ENCODE measurements around the gene JAK1.

Gene JAK1

DNA sequence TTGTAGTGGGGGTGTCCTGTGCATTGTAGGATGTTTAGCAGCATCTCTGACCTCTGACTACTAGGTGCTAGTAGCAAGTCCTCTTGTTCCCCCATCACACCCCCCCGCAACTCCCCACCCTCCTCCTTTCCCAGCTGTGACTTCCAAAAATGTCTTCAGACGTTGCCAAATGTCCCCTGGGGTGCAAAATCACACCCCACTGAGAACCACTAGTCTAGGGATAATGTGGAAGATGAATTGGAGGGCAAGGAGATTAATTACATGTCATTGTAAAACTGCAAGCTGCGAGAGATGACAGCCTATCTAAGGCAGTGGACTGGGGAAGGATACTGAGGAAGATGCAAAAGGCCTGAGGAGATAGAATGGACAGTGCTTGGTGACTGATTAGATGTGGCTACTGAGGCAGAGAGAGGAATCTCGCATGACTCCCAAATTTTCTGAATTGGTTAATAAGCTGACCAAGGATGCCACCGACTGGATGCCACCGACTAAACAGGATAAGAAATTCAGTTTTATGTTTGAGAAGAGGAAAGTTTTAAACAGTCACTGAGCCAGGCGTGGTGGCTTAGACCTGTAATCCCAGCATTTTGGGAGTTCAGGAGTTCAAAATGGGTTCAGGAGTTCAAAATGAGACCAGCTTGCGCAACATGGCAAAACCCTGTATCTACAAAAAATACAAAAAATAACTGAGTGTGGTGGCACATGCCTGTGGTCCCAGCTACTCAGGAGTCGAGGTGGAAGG lies 3.1 kb upstream of the JAK1 start:
- 0 out of 2 replicates have a peak, but pooled peaks have one; percentile 8 for TF ChIP-seq CTCF (IDR thresholded peaks at IDR 0.05; ENCODE audit: control insufficient read depth, extremely low read depth, insufficient read depth)
- no peak for DNase-seq (ENCODE audit: low read depth)

GRCh38 chr1:64967381-64967780 lies 1.0 kb upstream of the JAK1 start:
- TF ChIP-seq CTCF (IDR thresholded peaks at IDR 0.05; ENCODE audit: control insufficient read depth, extremely low read depth, insufficient read depth) = no peak
- H3K4me3 ChIP-seq (ENCODE audit: low read depth, low read length) = no peak overlapping the region
- DNase-seq (ENCODE audit: low read depth) = no peak

More for the DNA sequence above, 3.1 kb upstream of the JAK1 start:
- no peak overlapping the region for H3K4me3 ChIP-seq (ENCODE audit: low read depth, low read length)

DNA sequence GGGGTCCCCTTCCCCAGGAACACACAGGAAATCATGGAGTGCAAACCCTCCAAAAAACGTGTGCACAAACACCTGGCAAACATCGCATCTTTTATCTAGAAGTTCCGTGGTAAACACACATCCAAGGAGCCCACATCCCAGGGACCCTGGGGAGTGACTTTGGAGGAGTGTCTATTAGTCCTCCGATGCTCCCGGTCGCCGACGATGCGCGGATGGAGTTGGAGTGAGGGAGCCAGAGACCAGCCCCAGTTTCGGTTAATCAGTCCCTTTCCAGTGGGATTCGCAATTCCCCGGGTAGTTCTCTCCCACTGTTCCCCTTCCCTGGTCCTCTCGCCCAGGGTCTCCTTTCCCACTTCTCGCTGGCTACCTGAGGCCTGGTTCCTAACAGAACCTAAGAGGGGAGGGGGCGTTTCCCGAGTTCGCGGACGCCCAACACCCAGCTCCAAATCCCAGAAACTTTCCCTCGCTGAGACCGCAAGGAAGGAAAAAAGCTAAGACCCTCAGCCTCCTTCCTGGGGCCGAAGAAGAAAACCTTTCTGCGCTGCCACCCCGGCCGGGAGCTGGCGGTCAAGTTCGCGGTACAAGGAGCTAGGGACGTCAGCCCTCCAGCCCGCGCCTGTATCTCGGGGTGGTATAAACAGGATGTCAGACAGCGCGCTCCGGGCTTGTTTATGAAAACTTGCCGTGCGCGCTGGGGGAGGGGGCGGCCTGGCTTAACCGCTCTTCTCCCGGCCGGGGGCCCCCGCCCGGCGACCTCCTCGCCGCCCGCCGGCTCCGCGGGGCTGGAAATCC lies 787 bp downstream of the JAK1 start:
- no peak for DNase-seq (ENCODE audit: low read depth)
- H3K4me3 ChIP-seq (ENCODE audit: low read depth, low read length) = peak overlapping the region; percentile 71
- no peak for TF ChIP-seq CTCF (IDR thresholded peaks at IDR 0.05; ENCODE audit: control insufficient read depth, extremely low read depth, insufficient read depth)

GRCh38 chr1:64963466-64963865 lies 2.9 kb downstream of the JAK1 start:
- DNase-seq (ENCODE audit: low read depth) = no peak
- no peak overlapping the region for H3K4me3 ChIP-seq (ENCODE audit: low read depth, low read length)
- no peak for TF ChIP-seq CTCF (IDR thresholded peaks at IDR 0.05; ENCODE audit: control insufficient read depth, extremely low read depth, insufficient read depth)

- DNase-seq (ENCODE audit: low read depth) = no peak
- H3K4me3 ChIP-seq (ENCODE audit: low read depth, low read length) = no peak overlapping the region
- no peak for TF ChIP-seq CTCF (IDR thresholded peaks at IDR 0.05; ENCODE audit: control insufficient read depth, extremely low read depth, insufficient read depth)
Observed at GRCh38 chr1:64962441-64962840, 3.9 kb downstream of the JAK1 start.

- TF ChIP-seq CTCF (IDR thresholded peaks at IDR 0.05; ENCODE audit: control insufficient read depth, extremely low read depth, insufficient read depth) = no peak
- H3K4me3 ChIP-seq (ENCODE audit: low read depth, low read length) = no peak overlapping the region
- DNase-seq (ENCODE audit: low read depth) = no peak
Observed at GRCh38 chr1:64961923-64962322, 4.4 kb downstream of the JAK1 start.
